ENCODE data around the gene CACNA1I.

The CACNA1I gene

GRCh38 chr22:39654131-39654926 is 83.8 kb downstream of the CACNA1I start:
- H3K27me3 ChIP-seq (ENCODE audit: insufficient read depth, low read length, poor library complexity), result no peaks in the 10 kb centered on the region

GRCh38 chr22:39655004-39655579 is 84.5 kb downstream of the CACNA1I start:
- Histone ChIP-seq H3K4me1 (ENCODE audit: control insufficient read depth, low read depth, low read length) (no peaks in the 10 kb centered on the region), H3K56ac (ENCODE audit: low read length) (no peak overlapping the region), H2AK5ac (ENCODE audit: low read length) (no peak overlapping the region), H2BK15ac (replicated peaks; ENCODE audit: low read depth) (no peak overlapping the region), H3K9ac (ENCODE audit: low read length) (no peak overlapping the region), H4K8ac (ENCODE audit: low read depth, low read length) (no peak overlapping the region), H3K79me1 (ENCODE audit: low read length) (no peaks in the 10 kb centered on the region), H2BK120ac (ENCODE audit: low read depth, low read length) (no peak overlapping the region), H3K18ac (ENCODE audit: low read length) (no peak overlapping the region), H3K4ac (ENCODE audit: low read depth, low read length) (no peak overlapping the region), H3K27me3 (ENCODE audit: insufficient read depth, low read length, poor library complexity) (no peaks in the 10 kb centered on the region), H2BK5ac (ENCODE audit: low read length) (no peak overlapping the region), H3K4me3 (ENCODE audit: low read length) (no peak overlapping the region), H3K4me2 (ENCODE audit: low read length) (no peak overlapping the region), H3K23ac (ENCODE audit: low read length) (no peak overlapping the region), H3K27ac (ENCODE audit: low read depth, low read length) (no peak overlapping the region), H3K36me3 (ENCODE audit: control insufficient read depth, insufficient read depth, low read length) (no peaks in the 10 kb centered on the region), H3K79me2 (ENCODE audit: control insufficient read depth, insufficient read depth, low read length) (no peaks in the 10 kb centered on the region), H4K5ac (ENCODE audit: low read length) (no peak overlapping the region)
- WGBS (ENCODE audit: extremely low coverage, insufficient coverage, low lambda C conversion rate), result no CpG with 5 or more reads among the region's 8 CpGs
- no peak for DNase-seq

More at GRCh38 chr22:39654131-39654926, 83.8 kb downstream of the CACNA1I start:
- Histone ChIP-seq H3K79me1 (ENCODE audit: low read length) (no peaks in the 10 kb centered on the region), H4K8ac (ENCODE audit: low read depth, low read length) (no peak overlapping the region), H2BK15ac (replicated peaks; ENCODE audit: low read depth) (no peak overlapping the region), H3K36me3 (ENCODE audit: control insufficient read depth, insufficient read depth, low read length) (no peaks in the 10 kb centered on the region), H2BK5ac (ENCODE audit: low read length) (no peak overlapping the region), H3K23ac (ENCODE audit: low read length) (no peak overlapping the region), H3K18ac (ENCODE audit: low read length) (no peak overlapping the region), H3K4ac (ENCODE audit: low read depth, low read length) (no peak overlapping the region), H3K4me1 (ENCODE audit: control insufficient read depth, low read depth, low read length) (no peaks in the 10 kb centered on the region), H2BK120ac (ENCODE audit: low read depth, low read length) (no peak overlapping the region), H3K4me2 (ENCODE audit: low read length) (no peak overlapping the region), H3K27ac (ENCODE audit: low read depth, low read length) (no peak overlapping the region), H3K56ac (ENCODE audit: low read length) (no peak overlapping the region), H3K4me3 (ENCODE audit: low read length) (no peak overlapping the region), H4K5ac (ENCODE audit: low read length) (no peak overlapping the region), H3K9ac (ENCODE audit: low read length) (no peak overlapping the region), H3K79me2 (ENCODE audit: control insufficient read depth, insufficient read depth, low read length) (no peaks in the 10 kb centered on the region), H2AK5ac (ENCODE audit: low read length) (no peak overlapping the region)
- no peak for DNase-seq
- WGBS (ENCODE audit: extremely low coverage, insufficient coverage, low lambda C conversion rate), result no CpG with 5 or more reads among the region's 10 CpGs

GRCh38 chr22:39655831-39656230 is 85.3 kb downstream of the CACNA1I start:
- Histone ChIP-seq H3K23ac (ENCODE audit: low read length) (no peak overlapping the region), H3K4me2 (ENCODE audit: low read length) (no peak overlapping the region), H3K4me1 (ENCODE audit: control insufficient read depth, low read depth, low read length) (no peaks in the 10 kb centered on the region), H2AK5ac (ENCODE audit: low read length) (no peak overlapping the region), H4K5ac (ENCODE audit: low read length) (no peak overlapping the region), H3K79me1 (ENCODE audit: low read length) (no peaks in the 10 kb centered on the region), H3K36me3 (ENCODE audit: control insufficient read depth, insufficient read depth, low read length) (no peaks in the 10 kb centered on the region), H3K4me3 (ENCODE audit: low read length) (no peak overlapping the region), H2BK15ac (replicated peaks; ENCODE audit: low read depth) (no peak overlapping the region), H3K18ac (ENCODE audit: low read length) (no peak overlapping the region), H3K9ac (ENCODE audit: low read length) (no peak overlapping the region), H2BK120ac (ENCODE audit: low read depth, low read length) (no peak overlapping the region), H4K8ac (ENCODE audit: low read depth, low read length) (no peak overlapping the region), H3K4ac (ENCODE audit: low read depth, low read length) (no peak overlapping the region), H3K79me2 (ENCODE audit: control insufficient read depth, insufficient read depth, low read length) (no peaks in the 10 kb centered on the region), H3K56ac (ENCODE audit: low read length) (no peak overlapping the region), H3K27me3 (ENCODE audit: insufficient read depth, low read length, poor library complexity) (no peaks in the 10 kb centered on the region), H3K27ac (ENCODE audit: low read depth, low read length) (no peak overlapping the region), H2BK5ac (ENCODE audit: low read length) (no peak overlapping the region)
- no CpG with 5 or more reads among the region's 15 CpGs for WGBS (ENCODE audit: extremely low coverage, insufficient coverage, low lambda C conversion rate)
- no peak for DNase-seq

- no peaks in the 10 kb centered on the region for H3K27me3 ChIP-seq (ENCODE audit: insufficient read depth, low read length, poor library complexity)
- H3K18ac ChIP-seq (ENCODE audit: low read length), result no peak overlapping the region
- WGBS (ENCODE audit: extremely low coverage, insufficient coverage, low lambda C conversion rate), result no CpG with 5 or more reads among the region's 17 CpGs
- H3K4me3 ChIP-seq (ENCODE audit: low read length), result no peak overlapping the region
- no peak for DNase-seq
- no peak overlapping the region for H4K5ac ChIP-seq (ENCODE audit: low read length)
- no peak overlapping the region for H3K4ac ChIP-seq (ENCODE audit: low read depth, low read length)
- no peaks in the 10 kb centered on the region for H3K36me3 ChIP-seq (ENCODE audit: control insufficient read depth, insufficient read depth, low read length)
- H2AK5ac ChIP-seq (ENCODE audit: low read length), result no peak overlapping the region
- H3K9ac ChIP-seq (ENCODE audit: low read length), result no peak overlapping the region
- no peak overlapping the region for H3K23ac ChIP-seq (ENCODE audit: low read length)
- no peak overlapping the region for H2BK120ac ChIP-seq (ENCODE audit: low read depth, low read length)
- H4K8ac ChIP-seq (ENCODE audit: low read depth, low read length), result no peak overlapping the region
- no peak overlapping the region for H3K27ac ChIP-seq (ENCODE audit: low read depth, low read length)
- no peak overlapping the region for H2BK15ac ChIP-seq (replicated peaks; ENCODE audit: low read depth)
- no peaks in the 10 kb centered on the region for H3K79me1 ChIP-seq (ENCODE audit: low read length)
- H3K56ac ChIP-seq (ENCODE audit: low read length), result no peak overlapping the region
- no peaks in the 10 kb centered on the region for H3K4me1 ChIP-seq (ENCODE audit: control insufficient read depth, low read depth, low read length)
- H3K79me2 ChIP-seq (ENCODE audit: control insufficient read depth, insufficient read depth, low read length), result no peaks in the 10 kb centered on the region
- no peak overlapping the region for H2BK5ac ChIP-seq (ENCODE audit: low read length)
- H3K4me2 ChIP-seq (ENCODE audit: low read length), result no peak overlapping the region
These were observed 86.2 kb downstream of the CACNA1I start for GRCh38 chr22:39656495-39657490.

GRCh38 chr22:39658367-39658766 is 87.8 kb downstream of the CACNA1I start:
- H2BK5ac ChIP-seq (ENCODE audit: low read length), result no peak overlapping the region
- no peak overlapping the region for H3K18ac ChIP-seq (ENCODE audit: low read length)
- H3K9ac ChIP-seq (ENCODE audit: low read length), result no peak overlapping the region
- no peak overlapping the region for H3K4ac ChIP-seq (ENCODE audit: low read depth, low read length)
- H3K27ac ChIP-seq (ENCODE audit: low read depth, low read length), result no peak overlapping the region
- no peak overlapping the region for H4K8ac ChIP-seq (ENCODE audit: low read depth, low read length)
- no peaks in the 10 kb centered on the region for H3K36me3 ChIP-seq (ENCODE audit: control insufficient read depth, insufficient read depth, low read length)
- H3K4me2 ChIP-seq (ENCODE audit: low read length), result no peak overlapping the region
- no peaks in the 10 kb centered on the region for H3K4me1 ChIP-seq (ENCODE audit: control insufficient read depth, low read depth, low read length)
- no peak overlapping the region for H2AK5ac ChIP-seq (ENCODE audit: low read length)
- no peak overlapping the region for H3K56ac ChIP-seq (ENCODE audit: low read length)
- H3K23ac ChIP-seq (ENCODE audit: low read length), result no peak overlapping the region
- no peak overlapping the region for H3K4me3 ChIP-seq (ENCODE audit: low read length)
- no CpG with 5 or more reads among the region's 10 CpGs for WGBS (ENCODE audit: extremely low coverage, insufficient coverage, low lambda C conversion rate)
- no peak overlapping the region for H2BK120ac ChIP-seq (ENCODE audit: low read depth, low read length)
- DNase-seq, result no peak
- H2BK15ac ChIP-seq (replicated peaks; ENCODE audit: low read depth), result no peak overlapping the region
- H3K79me1 ChIP-seq (ENCODE audit: low read length), result no peaks in the 10 kb centered on the region
- no peaks in the 10 kb centered on the region for H3K27me3 ChIP-seq (ENCODE audit: insufficient read depth, low read length, poor library complexity)
- H3K79me2 ChIP-seq (ENCODE audit: control insufficient read depth, insufficient read depth, low read length), result no peaks in the 10 kb centered on the region
- H4K5ac ChIP-seq (ENCODE audit: low read length), result no peak overlapping the region

Data from mesendoderm (in vitro differentiated cells).